Right lung (tissue), 5 donors: ENCODE data around the gene LST1. TPM values are rescaled to one million over a fixed set of nuclear protein-coding genes. Genes with fewer than 3 reads are reported as not detected.
"Not testable (repeated sequence)": the region's sequence is repeated elsewhere in the genome, so short reads cannot be mapped to it uniquely, and the experiment has no call there.

ENCODE experiments used
- DNase-seq, 2 donors: peaks; one replicate each; pipeline ENCODE4 v3.0.0-alpha.2; 2013
- polyA plus RNA-seq, 5 donors: library from polyadenylated mRNA; unstranded; fragments of 120-200 nt; gene quantifications; one replicate each; pipeline versions ENCODE4 v1.2.1 to v1.2.3, GENCODE V29; 2013; ENCODE audit warnings: inconsistent platforms in 1 of 5, low replicate concordance in 1 of 5; ENCODE audit not compliant: insufficient read length in 5 of 5, insufficient read depth in 1 of 5

The LST1 gene
- polyA plus RNA-seq, 5 donors, result 5.4 to 9.2 (median 6.6) TPM

GRCh38 chr6:31579546-31580437 is 6.3 kb upstream of the LST1 start:
- no peak for DNase-seq

GRCh38 chr6:31580438-31580740 is 5.7 kb upstream of the LST1 start:
- DNase-seq, result no peak

- peak; percentile 83 to 85 for DNase-seq
Observed at GRCh38 chr6:31580807-31581433, 5.2 kb upstream of the LST1 start.

GRCh38 chr6:31581434-31582229 is 4.4 kb upstream of the LST1 start:
- no peak for DNase-seq

- DNase-seq, result no peak
Observed at GRCh38 chr6:31582230-31582643, 3.8 kb upstream of the LST1 start, which contains the start of gene LTB. Gene LTB, minus strand, starts transcription at chr6:31582424. Its CDS starts 7 bp downstream, at chr6:31582417.

- DNase-seq, result no peak
Observed at GRCh38 chr6:31585491-31585890, 586 bp upstream of the LST1 start.

GRCh38 chr6:31586599-31587281 is 663 bp downstream of the LST1 start:
- DNase-seq, result no peak

- no peak for DNase-seq
Observed at GRCh38 chr6:31587791-31588777, 2.0 kb downstream of the LST1 start.

GRCh38 chr6:31588871-31589650 is 3.0 kb downstream of the LST1 start:
- DNase-seq, result no peak

- DNase-seq, result not testable (repeated sequence)
Observed at GRCh38 chr6:31590691-31591090, 4.6 kb downstream of the LST1 start.

- no peak for DNase-seq
Observed at GRCh38 chr6:31592396-31592771, 6.3 kb downstream of the LST1 start.

- DNase-seq, result no peak
Observed at GRCh38 chr6:31597006-31597405, 10.9 kb downstream of the LST1 start.

- DNase-seq, result no peak
Observed at GRCh38 chr6:31607317-31607716, 21.2 kb downstream of the LST1 start.

- no peak for DNase-seq
Observed at GRCh38 chr6:31609519-31610406, 23.7 kb downstream of the LST1 start.

GRCh38 chr6:31610968-31611367 is 24.9 kb downstream of the LST1 start:
- no peak for DNase-seq

GRCh38 chr6:31614075-31614619 is 28.1 kb downstream of the LST1 start:
- DNase-seq, result no peak

GRCh38 chr6:31614684-31615578 is 28.9 kb downstream of the LST1 start, which contains the start of gene AIF1:
Gene AIF1, plus strand, starts transcription at chr6:31615234. Its CDS starts 96 bp downstream, at chr6:31615330.
- no peak for DNase-seq
